Measurements from ENCODE around the gene SF1.

- no peak for TF ChIP-seq CTCF (IDR thresholded peaks at IDR 0.05; ENCODE audit: extremely low read depth in 1 of 2, insufficient read depth in 1 of 2, low read depth in 1 of 2, low read length in 2 of 2)
- TF ChIP-seq POLR2AphosphoS5 (IDR thresholded peaks at IDR 0.05; ENCODE audit: insufficient read depth, low read depth, low read length) = peak; percentile 9
- no peak for TF ChIP-seq JUN (IDR thresholded peaks at IDR 0.05; ENCODE audit: borderline replicate concordance, insufficient read depth, insufficient read length, low read depth)
- no peak for TF ChIP-seq POLR2A (IDR thresholded peaks at IDR 0.05; ENCODE audit: low read depth, low read length)
- TF ChIP-seq EZH2 (IDR thresholded peaks at IDR 0.05; ENCODE audit: borderline replicate concordance, low read depth, low read length, severe bottlenecking) = no peak
- TF ChIP-seq FOS (IDR thresholded peaks at IDR 0.05; ENCODE audit: borderline replicate concordance, insufficient read depth, low read length) = no peak
- TF ChIP-seq MAX (IDR thresholded peaks at IDR 0.05; ENCODE audit: insufficient read depth, insufficient read length) = no peak
- no peak for TF ChIP-seq MYC (IDR thresholded peaks at IDR 0.05; ENCODE audit: low read depth, low read length)
- no peak for TF ChIP-seq GATA2 (IDR thresholded peaks at IDR 0.05; ENCODE audit: insufficient read depth, insufficient read length, low read depth, low read length)
Observed at GRCh38 chr11:64763526-64764039, 14.8 kb downstream of the SF1 start.

All from endothelial cell of umbilical vein (primary cell).